OCI-LY3 (cell line): ENCODE results near the gene EIF4E1B.

Source experiments
- EZH2phosphoT487 ChIP-seq: fragments of 200-600 bp; shearing (Covaris generic); IDR thresholded peaks from 2 replicates; pipeline ENCODE4 v1.6.1; 2018; ENCODE audit warnings: antibody characterized with exemption, mixed run types, low read depth
- TF ChIP-seq, protein P1 (sequence below): fragments of 200-600, 300-600 bp; sonication (generic); IDR thresholded peaks from 2 replicates; pipeline ENCODE4 v1.5.1; 2014; ENCODE audit warnings: antibody characterized with exemption, low read length, low read depth

DNA sequence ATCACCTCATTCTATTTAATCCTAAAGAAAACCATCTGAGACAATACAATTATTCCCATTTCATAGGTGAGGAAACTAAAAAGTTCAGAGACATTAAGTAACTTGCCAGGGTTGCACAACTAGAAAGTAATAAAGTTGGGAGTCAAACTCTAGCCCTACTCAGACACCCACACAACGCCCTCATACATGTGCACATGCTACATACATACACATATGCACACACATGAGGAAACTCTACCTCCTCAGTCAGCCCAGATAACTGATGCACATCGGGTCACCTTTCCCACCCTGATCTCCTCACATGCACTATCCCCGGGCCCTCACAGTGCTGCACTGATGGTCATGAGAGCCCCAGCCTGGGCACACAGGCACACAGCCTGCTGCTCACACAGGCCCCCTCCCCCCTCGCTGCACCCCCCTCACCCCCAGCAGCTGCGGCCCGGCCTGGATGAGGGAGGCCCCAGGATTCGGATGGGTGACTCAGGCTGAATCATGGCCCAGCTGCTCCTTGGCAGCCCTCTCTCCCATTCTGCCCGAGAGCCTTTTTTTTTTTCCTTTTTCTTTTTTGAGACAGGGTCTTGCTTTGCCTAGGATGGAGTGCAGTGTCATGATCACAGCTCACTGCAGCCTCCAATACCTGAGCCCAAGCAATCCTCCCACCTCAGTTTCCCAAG, 15.5 kb upstream of the EIF4E1B start:
- TF ChIP-seq, protein P1, sequence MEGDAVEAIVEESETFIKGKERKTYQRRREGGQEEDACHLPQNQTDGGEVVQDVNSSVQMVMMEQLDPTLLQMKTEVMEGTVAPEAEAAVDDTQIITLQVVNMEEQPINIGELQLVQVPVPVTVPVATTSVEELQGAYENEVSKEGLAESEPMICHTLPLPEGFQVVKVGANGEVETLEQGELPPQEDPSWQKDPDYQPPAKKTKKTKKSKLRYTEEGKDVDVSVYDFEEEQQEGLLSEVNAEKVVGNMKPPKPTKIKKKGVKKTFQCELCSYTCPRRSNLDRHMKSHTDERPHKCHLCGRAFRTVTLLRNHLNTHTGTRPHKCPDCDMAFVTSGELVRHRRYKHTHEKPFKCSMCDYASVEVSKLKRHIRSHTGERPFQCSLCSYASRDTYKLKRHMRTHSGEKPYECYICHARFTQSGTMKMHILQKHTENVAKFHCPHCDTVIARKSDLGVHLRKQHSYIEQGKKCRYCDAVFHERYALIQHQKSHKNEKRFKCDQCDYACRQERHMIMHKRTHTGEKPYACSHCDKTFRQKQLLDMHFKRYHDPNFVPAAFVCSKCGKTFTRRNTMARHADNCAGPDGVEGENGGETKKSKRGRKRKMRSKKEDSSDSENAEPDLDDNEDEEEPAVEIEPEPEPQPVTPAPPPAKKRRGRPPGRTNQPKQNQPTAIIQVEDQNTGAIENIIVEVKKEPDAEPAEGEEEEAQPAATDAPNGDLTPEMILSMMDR, result no peak
- TF ChIP-seq EZH2phosphoT487, result no peak
